GM19397 (cell line): ENCODE data around the gene MSLN.
"Not testable (repeated sequence)": the region's sequence is repeated elsewhere in the genome, so short reads cannot be mapped to it uniquely, and the experiment has no call there.

Experiments
- ATAC-seq: cut with Tn5 transposase; IDR thresholded peaks from one replicate; pipeline ENCODE4 v1.9.1; 2021; ENCODE audit warnings: mild to moderate bottlenecking, moderate library complexity; ENCODE audit not compliant: unreplicated experiment

Gene MSLN

DNA sequence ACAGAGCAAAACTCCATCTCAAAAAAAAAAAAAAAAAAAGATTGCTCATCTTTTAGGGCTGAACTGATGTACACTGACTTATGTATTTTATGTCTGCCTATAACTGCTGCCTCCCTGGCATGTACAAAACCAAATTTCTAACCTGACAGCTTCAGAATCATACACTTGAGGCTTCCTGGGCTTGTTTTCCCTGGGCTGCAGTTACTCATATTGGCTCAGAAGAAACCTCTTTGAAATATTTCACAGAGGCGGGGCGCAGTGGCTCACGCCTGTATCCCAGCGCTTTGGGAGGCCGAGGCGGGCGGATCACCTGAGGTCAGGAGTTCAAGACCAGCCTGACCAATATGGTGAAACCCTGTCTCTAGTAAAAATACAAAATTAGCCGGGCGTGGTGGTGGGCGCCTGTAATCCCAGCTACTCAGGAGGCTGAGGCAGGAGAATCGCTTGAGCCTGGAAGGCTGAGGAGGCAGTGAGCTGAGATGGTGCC is 6.4 kb upstream of the MSLN start:
- not testable (repeated sequence) for ATAC-seq

DNA sequence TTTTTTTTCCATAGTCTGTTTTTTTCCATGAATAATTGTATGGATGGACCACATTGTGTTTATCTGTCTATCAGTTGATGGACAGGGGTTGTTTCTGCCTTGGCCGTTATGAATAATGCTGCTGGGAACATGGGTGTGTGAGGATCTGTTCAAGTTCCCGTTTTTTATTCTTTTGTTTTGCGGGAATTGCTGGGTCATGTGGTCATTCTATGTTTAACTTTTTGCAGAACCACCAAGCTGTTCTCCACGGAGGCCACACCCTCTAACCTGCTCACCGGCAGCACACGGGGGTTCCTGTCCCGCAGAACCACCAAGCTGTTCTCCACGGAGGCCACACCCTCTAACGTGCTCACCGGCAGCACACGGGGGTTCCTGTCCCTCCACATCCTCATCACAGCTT is 5.9 kb upstream of the MSLN start:
- no peak for ATAC-seq

DNA sequence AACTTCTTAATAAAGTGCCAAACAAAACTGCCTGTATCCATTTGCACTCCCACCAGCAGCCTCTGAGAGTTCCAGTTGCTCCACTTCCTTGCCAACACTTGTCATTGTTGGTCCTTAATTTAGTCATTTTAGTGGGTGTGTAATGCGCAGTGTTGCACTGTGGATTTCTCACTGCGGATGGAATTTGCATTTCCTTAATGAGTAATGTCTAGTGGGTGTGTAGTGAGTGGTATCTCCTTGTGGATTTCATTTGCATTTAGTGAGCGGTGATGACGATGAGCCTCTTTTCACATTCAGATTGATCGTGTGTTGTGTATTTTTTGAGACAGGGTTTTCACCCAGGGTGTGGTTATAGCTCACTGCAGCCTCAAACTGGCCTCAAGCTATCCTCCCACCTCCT is 4.1 kb upstream of the MSLN start:
- no peak for ATAC-seq

DNA sequence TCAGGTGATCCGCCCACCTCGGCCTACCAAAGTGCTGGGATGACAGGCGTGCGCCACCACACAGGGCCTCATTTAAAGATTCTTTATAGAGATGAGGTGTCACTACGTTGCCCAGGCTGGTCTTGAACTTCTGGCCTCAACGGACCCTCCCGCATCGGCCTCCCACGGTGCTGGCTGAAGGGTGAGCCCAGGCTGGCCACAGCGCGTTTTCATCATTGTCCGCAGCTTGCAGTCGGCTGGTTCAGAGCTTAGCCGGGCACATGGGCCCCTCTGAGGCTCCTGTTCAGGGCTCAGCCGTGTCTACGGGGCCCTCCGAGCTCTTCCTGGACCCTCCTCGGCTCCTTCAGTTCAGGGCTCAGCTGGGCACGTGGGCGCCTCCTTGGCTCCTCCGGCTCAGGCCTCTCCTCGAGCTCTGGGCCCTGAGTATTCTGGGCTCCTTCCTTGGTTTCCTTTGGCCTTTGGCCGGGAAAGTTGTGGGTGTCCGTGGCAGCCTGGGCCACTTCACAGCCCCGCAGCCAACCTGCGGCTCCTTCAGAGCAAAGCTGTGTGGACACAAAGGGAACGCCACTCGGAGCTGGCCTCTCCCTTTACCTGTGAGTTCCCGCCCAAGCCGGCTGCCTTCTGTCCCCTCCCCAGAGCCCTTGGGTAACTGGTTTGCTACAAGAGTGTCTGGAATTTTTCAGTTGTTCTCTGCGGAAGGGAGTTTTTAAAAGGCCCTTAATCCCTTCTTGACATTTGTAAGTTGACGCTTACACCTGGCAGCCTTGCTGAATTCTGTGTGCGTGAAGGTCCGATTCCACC is 1.2 kb upstream of the MSLN start:
- ATAC-seq: no peak

DNA sequence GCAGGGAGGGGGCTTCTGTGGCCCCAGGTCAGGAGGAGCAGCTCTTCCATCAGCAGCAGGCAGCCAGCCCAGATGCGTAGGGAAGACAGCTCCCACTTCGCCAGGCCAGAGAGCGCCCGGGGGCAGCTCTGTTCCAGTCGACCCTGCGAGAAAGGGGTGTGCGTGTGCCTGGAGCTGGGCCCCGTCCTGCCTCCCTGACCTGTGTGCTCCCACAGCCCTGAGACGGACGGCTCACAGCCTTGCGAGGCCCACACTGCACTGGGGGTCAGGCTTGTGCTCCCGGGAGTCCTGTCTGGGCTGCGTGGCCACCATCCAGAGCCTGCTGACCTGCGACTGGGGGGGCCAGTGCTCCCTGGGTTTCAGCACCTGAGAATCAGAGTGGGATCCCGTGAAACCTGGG is 469 bp upstream of the MSLN start:
- no peak for ATAC-seq

DNA sequence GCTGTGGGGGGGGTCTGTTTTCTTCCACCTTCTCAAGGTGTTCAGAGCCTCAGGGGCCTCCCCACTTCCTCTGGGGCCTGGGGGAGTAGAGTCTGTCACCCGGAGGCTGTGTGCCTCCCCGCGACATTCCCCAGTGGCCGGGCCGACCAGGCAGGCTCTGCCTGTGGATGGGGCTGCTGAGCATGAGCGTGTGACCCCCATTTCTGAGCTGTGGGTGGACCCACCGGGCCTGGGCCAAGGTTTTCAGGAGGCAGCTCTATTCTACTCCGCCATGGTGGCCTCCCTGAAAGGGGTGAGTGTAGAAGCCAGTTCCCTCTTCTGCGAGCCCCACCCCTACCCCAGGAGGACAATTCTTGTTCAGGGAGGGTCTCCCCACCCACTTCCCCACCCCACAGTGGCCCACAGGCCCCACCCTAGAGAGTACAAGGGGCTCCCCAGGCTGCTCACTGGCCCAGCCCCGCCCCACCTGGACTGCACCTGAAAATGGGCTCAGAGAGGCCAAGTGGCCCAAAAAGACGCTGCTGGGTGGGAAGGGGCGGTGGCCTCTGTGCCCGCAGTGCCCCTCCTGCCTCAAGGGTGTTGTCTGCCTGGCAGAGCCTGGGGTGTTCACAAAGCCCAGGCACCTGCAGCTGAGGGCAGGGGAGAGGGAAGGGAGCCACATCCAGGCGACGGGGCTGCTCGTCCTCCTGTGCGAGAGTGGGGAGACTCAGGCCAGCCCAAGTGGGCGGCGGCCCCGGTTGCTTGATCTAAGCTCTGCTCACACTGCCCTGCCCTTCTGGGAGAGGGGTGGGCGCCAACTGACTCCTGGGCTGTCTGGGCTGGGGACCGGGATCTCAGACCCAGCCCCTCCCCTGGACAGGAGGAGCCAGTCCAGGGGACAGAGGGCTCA is 1.3 kb downstream of the MSLN start:
- ATAC-seq: no peak

DNA sequence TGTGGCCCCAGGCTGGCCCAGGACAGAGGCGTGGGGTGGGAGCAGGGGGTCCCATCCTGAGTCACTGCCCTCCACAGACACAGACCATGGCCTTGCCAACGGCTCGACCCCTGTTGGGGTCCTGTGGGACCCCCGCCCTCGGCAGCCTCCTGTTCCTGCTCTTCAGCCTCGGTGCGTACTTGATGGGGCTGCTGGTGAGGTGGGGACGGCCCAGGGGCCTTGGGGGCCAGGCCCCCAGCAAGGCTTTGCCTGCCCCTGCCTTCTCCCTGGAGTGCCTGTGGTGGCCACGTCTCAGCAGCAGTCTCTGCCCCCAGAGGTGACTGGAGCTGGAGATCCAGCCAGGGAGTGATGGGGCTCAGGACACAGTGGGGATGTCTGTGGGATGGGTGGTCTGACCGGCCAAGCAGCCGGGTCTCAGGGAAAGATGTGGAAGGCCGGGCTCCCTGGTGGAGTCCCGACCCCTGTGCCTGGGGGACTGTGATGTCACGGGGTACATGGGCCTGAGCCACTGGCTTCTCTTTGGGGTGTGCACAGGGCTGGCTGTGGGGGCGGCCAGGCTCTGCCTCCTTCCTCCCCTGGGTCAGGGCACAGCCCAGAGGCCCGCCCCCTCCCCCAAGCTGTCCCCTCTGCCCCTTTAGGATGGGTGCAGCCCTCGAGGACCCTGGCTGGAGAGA is 2.2 kb downstream of the MSLN start:
- ATAC-seq: no peak

DNA sequence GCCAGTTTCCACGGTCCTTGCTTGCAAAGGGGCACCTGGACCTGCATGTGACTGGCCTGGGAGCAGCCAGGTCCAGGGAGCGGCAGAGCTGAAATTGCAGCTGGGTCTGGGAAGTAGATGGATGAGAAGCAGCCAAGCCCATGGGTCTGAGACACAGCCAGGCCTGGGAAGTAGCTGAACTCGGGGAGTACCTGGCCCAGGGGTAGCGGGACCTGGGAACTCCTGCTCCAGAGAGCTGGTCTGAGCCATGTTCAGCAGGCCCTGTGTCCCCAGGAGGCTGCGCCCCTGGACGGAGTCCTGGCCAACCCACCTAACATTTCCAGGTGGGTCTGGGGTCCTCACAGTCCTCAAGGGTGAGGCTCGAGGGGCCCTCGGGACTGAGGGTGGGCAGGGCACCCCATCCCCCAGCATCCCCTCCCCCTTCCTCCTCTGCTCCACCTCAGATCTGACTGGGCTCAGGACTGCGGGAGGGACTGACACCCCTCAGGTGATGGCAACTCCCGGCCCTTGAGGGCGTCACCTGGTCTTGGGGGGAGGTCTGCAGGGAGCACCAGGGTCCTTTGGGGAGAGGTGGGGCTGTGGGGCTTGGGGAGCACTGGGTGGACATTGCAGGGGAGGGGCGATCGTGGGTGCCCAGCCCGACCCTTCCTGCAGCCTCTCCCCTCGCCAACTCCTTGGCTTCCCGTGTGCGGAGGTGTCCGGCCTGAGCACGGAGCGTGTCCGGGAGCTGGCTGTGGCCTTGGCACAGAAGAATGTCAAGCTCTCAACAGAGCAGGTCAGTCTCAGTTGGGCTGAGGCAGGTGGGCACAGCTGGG is 3.0 kb downstream of the MSLN start:
- ATAC-seq: no peak

DNA sequence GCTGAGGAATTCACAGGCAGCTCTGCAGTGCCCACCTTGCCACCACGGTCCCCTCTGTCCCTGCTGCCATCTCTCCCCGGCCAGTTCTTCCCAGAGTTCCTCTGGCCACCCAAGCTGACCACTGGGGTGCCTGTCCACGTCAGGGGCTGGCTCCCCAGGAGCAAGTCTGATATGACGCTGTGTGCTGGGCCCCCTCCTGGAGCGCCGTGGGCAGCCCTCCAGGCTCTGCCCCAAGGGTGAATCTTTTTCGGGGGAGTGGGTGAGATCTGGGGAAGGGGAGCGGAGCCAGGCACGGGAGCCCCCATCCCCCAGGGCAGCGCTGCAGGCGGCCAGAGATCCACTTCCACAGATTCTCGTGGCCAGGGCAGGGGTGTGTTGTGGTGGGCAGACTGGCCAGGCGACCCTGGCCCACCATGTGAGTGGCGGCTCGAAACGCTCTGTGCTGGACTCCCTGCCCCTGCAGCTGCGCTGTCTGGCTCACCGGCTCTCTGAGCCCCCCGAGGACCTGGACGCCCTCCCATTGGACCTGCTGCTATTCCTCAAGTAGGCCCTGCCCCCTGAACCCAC is 3.7 kb downstream of the MSLN start:
- no peak for ATAC-seq

DNA sequence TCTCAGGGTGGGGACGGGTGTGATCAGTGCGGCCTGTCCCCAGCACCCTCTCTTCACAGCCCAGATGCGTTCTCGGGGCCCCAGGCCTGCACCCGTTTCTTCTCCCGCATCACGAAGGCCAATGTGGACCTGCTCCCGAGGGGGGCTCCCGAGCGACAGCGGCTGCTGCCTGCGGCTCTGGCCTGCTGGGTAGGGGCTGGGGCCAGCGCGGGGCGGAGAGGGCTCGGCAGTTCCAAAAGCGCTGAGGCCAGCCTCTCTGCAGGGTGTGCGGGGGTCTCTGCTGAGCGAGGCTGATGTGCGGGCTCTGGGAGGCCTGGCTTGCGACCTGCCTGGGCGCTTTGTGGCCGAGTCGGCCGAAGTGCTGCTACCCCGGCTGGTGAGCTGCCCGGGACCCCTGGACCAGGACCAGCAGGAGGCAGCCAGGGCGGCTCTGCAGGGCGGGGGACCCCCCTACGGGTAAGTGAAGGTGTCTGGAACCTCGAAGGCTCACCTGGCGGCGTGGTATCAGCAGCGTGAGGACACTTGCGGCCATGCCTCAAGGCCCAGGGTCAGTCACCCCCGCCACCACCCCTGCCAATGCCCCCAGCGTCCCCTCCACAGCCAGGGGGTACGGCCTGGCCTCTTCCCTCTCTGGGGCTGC is 4.4 kb downstream of the MSLN start:
- no peak for ATAC-seq

DNA sequence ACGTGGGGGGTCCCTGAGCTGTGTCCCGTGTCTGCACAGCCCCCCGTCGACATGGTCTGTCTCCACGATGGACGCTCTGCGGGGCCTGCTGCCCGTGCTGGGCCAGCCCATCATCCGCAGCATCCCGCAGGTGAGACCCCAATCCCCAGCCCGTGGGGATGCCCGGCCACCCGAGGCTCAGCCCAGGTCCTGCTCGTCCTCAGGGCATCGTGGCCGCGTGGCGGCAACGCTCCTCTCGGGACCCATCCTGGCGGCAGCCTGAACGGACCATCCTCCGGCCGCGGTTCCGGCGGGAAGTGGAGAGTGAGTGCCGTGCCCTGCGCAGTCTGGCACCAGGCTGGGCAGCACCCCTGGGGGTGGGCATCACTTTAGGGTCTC is 4.9 kb downstream of the MSLN start:
- ATAC-seq: no peak

DNA sequence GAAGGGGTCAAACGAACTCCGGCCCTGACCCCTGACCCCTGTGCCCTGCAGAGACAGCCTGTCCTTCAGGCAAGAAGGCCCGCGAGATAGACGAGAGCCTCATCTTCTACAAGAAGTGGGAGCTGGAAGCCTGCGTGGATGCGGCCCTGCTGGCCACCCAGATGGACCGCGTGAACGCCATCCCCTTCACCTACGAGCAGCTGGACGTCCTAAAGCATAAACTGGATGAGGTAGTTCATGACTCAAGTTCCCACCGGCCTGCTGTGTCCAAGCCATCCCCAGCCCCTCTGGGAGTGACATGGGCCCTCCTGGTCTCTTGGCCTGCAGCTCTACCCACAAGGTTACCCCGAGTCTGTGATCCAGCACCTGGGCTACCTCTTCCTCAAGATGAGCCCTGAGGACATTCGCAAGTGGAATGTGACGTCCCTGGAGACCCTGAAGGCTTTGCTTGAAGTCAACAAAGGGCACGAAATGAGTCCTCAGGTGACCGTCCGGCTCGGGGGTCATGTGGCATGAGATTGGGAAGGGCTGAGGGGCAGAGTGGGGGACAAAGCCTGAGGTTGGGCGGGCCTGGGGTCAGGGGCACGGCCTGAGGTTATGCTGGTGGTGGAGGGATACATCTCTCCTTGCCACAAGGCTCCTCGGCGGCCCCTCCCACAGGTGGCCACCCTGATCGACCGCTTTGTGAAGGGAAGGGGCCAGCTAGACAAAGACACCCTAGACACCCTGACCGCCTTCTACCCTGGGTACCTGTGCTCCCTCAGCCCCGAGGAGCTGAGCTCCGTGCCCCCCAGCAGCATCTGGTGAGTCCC is 5.7 kb downstream of the MSLN start:
- ATAC-seq: no peak

DNA sequence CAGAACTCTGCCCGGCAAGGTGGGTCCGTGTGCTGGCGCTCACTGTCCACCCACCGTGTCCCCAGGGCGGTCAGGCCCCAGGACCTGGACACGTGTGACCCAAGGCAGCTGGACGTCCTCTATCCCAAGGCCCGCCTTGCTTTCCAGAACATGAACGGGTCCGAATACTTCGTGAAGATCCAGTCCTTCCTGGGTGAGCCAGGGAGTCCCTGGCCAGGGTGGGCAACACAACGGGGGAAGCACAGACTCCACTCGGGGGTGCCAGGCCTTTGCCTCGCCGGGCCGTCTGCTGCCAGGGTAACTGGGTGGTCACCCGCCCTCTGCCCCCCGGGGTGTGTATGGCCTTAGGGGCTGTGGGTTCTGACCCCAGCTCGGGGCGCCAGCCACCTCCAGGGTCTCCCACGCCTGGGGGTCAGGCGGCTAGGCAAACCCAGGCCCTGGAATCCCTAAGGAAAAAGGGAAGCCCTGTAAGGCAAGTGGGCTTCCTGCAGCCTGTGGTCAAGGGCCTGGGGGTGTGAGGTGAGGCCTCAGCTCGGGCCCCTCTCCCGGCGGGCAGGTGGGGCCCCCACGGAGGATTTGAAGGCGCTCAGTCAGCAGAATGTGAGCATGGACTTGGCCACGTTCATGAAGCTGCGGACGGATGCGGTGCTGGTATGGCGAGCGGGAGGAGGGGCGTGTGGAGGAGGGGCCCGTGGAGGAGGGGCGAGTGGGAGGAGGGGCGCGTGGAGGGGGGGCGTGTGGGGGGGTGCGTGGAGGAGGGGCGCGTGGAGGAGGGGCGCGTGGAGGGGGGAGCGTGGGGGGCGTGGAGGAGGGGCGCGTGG is 6.5 kb downstream of the MSLN start:
- ATAC-seq: no peak

DNA sequence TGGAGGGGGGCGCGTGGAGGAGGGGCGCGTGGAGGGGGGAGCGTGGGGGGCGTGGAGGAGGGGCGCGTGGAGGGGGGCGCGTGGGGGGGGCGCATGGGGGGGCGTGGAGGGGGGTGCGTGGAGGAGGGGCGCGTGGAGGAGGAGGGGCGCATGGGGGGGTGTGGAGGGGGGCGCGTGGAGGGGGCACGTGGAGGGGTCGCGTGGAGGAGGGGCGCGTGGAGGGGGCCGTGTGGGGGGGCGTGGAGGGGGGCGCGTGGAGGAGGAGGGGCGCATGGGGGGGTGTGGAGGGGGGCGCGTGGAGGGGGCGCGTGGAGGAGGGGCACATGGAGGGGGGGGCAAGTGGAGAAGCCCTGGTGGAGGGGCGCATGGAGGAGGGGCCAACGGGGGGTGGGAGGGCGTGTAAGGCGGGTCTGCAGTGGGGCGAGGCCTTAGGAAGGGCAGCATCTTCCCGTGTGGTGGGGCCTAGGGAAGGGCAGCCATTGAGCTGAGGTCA is 7.3 kb downstream of the MSLN start:
- no peak for ATAC-seq

DNA sequence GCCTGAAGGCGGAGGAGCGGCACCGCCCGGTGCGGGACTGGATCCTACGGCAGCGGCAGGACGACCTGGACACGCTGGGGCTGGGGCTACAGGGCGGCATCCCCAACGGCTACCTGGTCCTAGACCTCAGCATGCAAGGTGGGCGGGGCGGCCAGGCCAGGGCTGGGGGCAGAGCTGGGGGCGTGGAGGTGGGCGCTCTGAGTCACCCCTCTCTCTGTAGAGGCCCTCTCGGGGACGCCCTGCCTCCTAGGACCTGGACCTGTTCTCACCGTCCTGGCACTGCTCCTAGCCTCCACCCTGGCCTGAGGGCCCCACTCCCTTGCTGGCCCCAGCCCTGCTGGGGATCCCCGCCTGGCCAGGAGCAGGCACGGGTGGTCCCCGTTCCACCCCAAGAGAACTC is 7.9 kb downstream of the MSLN start:
- no peak for ATAC-seq

DNA sequence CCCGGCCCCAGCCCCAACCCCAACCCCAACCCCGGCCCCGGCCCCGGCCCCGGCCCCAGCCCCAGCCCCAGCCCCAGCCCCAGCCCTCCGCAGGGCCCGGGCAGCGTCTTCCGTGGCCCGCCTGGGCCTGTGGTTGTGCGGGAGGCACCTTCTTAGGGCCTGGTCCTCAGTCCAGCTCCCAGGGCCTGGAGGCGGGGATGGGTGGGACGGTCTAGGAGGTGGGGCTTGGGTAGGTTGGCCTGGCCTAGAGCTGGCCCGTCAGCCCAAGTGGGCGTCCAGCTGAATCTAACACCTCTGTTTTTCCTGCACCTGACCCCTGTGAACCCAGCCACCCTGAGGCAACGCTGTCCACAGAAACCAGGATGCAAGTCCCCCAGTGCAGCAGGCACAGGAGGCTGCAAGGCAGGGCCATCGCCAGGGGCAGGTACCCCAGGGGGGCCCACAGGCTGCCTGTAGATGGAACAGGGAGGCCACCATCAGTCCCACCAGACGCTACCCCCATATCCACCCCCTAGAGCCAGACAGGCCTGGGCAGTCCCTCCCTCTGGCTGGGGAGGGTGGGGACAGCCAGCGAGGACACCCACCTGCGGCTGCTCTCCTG is 8.8 kb downstream of the MSLN start:
- ATAC-seq: no peak

DNA sequence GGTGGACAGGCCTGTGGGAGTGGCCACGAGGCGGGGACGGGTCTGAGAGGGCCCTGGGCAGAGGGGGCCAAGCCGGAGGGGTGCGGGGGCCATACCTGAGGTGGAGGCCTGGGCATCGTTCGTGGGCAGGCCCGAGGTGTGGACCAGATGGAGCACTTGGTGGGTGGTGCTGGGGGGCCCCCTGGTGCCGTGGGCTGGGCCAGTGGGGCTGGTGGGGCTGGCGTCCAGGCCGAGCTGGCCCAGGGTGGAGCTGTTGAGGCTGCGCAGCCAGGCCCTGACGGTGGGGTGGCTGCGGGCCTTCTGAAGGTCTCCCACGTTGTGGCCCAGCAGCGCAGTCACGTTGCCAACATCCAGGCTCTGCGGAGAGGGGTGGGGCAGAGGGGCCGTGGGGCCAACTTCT is 9.4 kb downstream of the MSLN start:
- ATAC-seq: no peak

DNA sequence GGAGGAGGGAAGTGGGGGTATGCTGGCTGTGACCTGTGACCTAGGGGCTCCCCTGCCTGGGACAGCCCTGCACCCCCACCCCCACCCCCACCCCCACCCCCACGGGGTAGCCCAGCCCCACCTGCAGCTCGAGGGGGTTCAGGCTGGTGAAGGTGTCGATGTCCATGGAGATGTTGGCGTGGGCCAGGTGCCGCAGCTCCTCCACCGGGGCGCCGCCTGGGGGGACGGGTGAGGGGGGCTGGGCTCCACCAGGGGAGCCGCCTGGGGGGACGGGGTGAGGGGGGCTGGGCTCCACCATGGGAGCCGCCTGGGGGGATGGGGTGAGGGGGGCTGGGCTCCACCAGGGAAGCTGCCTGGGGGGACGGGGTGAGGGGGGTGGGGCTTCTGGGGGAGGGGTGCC is 9.9 kb downstream of the MSLN start:
- no peak for ATAC-seq
